BE2C (cell line): ENCODE data around the gene SPDYE2B.
"Not testable (repeated sequence)": the region's sequence is repeated elsewhere in the genome, so short reads cannot be mapped to it uniquely, and the experiment has no call there.

Experiments
- DNase-seq: peaks from one replicate; pipeline ENCODE4 v3.0.0-alpha.2; 2020
- H3K27me3 ChIP-seq: fragments of 250-450 bp; sonication (Bioruptor Pico); 2 replicates; pipeline ENCODE4 v1.5.1; 2020; ENCODE audit warnings: mild to moderate bottlenecking
- H3K36me3 ChIP-seq: fragments of 250-450 bp; sonication (Bioruptor Pico); 2 replicates; pipeline ENCODE4 v1.5.1; 2020; ENCODE audit warnings: mild to moderate bottlenecking
- H3K4me1 ChIP-seq: fragments of 250-450 bp; sonication (Bioruptor Pico); 2 replicates; pipeline ENCODE4 v1.5.1; 2020
- H3K4me3 ChIP-seq: 2 replicates; pipeline ENCODE4 v1.5.1; 2011; ENCODE audit warnings: low read depth, low read length
- H3K9me3 ChIP-seq: fragments of 250-450 bp; sonication (Bioruptor Pico); 2 replicates; pipeline ENCODE4 v1.5.1; 2020

The SPDYE2B gene

GRCh38 chr7:102627271-102627904 lies 22.7 kb upstream of the SPDYE2B start:
- H3K4me1 ChIP-seq, H3K27me3 ChIP-seq, H3K9me3 ChIP-seq, DNase-seq, H3K4me3 ChIP-seq, H3K36me3 ChIP-seq: not testable (repeated sequence)

- H3K27me3 ChIP-seq = not testable (repeated sequence)
- peak; percentile 48 for DNase-seq
Measured at GRCh38 chr7:102630622-102631021, 19.5 kb upstream of the SPDYE2B start.

GRCh38 chr7:102634299-102634698 lies 15.8 kb upstream of the SPDYE2B start:
- not testable (repeated sequence) for H3K27me3 ChIP-seq, H3K9me3 ChIP-seq, H3K4me3 ChIP-seq, H3K36me3 ChIP-seq, DNase-seq, H3K4me1 ChIP-seq

More at GRCh38 chr7:102630622-102631021, 19.5 kb upstream of the SPDYE2B start:
- not testable (repeated sequence) for H3K4me3 ChIP-seq, H3K4me1 ChIP-seq, H3K36me3 ChIP-seq, H3K9me3 ChIP-seq

GRCh38 chr7:102635354-102635753 lies 14.8 kb upstream of the SPDYE2B start:
- H3K4me1 ChIP-seq, DNase-seq, H3K27me3 ChIP-seq, H3K9me3 ChIP-seq, H3K4me3 ChIP-seq, H3K36me3 ChIP-seq: not testable (repeated sequence)

- H3K36me3 ChIP-seq, DNase-seq, H3K9me3 ChIP-seq, H3K27me3 ChIP-seq, H3K4me1 ChIP-seq, H3K4me3 ChIP-seq: not testable (repeated sequence)
Measured at GRCh38 chr7:102636956-102637355, 13.2 kb upstream of the SPDYE2B start.

- not testable (repeated sequence) for H3K36me3 ChIP-seq, H3K4me1 ChIP-seq, H3K9me3 ChIP-seq, H3K4me3 ChIP-seq, DNase-seq, H3K27me3 ChIP-seq
Measured at GRCh38 chr7:102638848-102639247, 11.3 kb upstream of the SPDYE2B start.

- not testable (repeated sequence) for H3K9me3 ChIP-seq, H3K4me3 ChIP-seq, H3K36me3 ChIP-seq, H3K27me3 ChIP-seq, H3K4me1 ChIP-seq, DNase-seq
Measured at GRCh38 chr7:102642691-102643090, 7.4 kb upstream of the SPDYE2B start, which contains the start of gene UPK3BL1. UPK3BL1 (minus strand) TSS chr7:102642791; CDS start chr7:102642741, 50 bp downstream.

GRCh38 chr7:102643404-102643803 lies 6.7 kb upstream of the SPDYE2B start:
- not testable (repeated sequence) for H3K9me3 ChIP-seq, H3K4me1 ChIP-seq, H3K4me3 ChIP-seq, H3K36me3 ChIP-seq, DNase-seq, H3K27me3 ChIP-seq

- H3K9me3 ChIP-seq, H3K4me3 ChIP-seq, H3K36me3 ChIP-seq, H3K27me3 ChIP-seq, DNase-seq, H3K4me1 ChIP-seq: not testable (repeated sequence)
Measured at GRCh38 chr7:102647813-102648212, 2.3 kb upstream of the SPDYE2B start.

GRCh38 chr7:102664765-102665164 lies 14.6 kb downstream of the SPDYE2B start:
- H3K27me3 ChIP-seq, H3K4me1 ChIP-seq, H3K36me3 ChIP-seq, H3K4me3 ChIP-seq, DNase-seq, H3K9me3 ChIP-seq: not testable (repeated sequence)

- not testable (repeated sequence) for H3K27me3 ChIP-seq
Measured at GRCh38 chr7:102666850-102667249, 16.7 kb downstream of the SPDYE2B start.

GRCh38 chr7:102667523-102667922 lies 17.4 kb downstream of the SPDYE2B start:
- not testable (repeated sequence) for DNase-seq, H3K27me3 ChIP-seq, H3K4me1 ChIP-seq, H3K9me3 ChIP-seq, H3K36me3 ChIP-seq, H3K4me3 ChIP-seq

More at GRCh38 chr7:102666850-102667249, 16.7 kb downstream of the SPDYE2B start:
- not testable (repeated sequence) for DNase-seq, H3K9me3 ChIP-seq, H3K4me1 ChIP-seq, H3K4me3 ChIP-seq, H3K36me3 ChIP-seq

- DNase-seq = not testable (repeated sequence)
- peak within 1 kb of the TSS; percentile 33 for H3K4me3 ChIP-seq
Measured at GRCh38 chr7:102671166-102671955, 21.2 kb downstream of the SPDYE2B start, which contains the start of gene POLR2J2. POLR2J2 (minus strand) TSS chr7:102671663; CDS start chr7:102671601, 62 bp downstream.

GRCh38 chr7:102671956-102672307 lies 21.8 kb downstream of the SPDYE2B start:
- not testable (repeated sequence) for H3K4me1 ChIP-seq, DNase-seq, H3K4me3 ChIP-seq, H3K36me3 ChIP-seq, H3K27me3 ChIP-seq, H3K9me3 ChIP-seq

More at GRCh38 chr7:102671166-102671955, 21.2 kb downstream of the SPDYE2B start, which contains the start of gene POLR2J2:
- H3K4me1 ChIP-seq, H3K9me3 ChIP-seq, H3K36me3 ChIP-seq, H3K27me3 ChIP-seq: not testable (repeated sequence)

GRCh38 chr7:102673447-102674067 lies 23.4 kb downstream of the SPDYE2B start:
- H3K4me3 ChIP-seq, H3K4me1 ChIP-seq, H3K9me3 ChIP-seq, DNase-seq, H3K36me3 ChIP-seq, H3K27me3 ChIP-seq: not testable (repeated sequence)

- not testable (repeated sequence) for DNase-seq, H3K4me3 ChIP-seq, H3K36me3 ChIP-seq, H3K27me3 ChIP-seq, H3K4me1 ChIP-seq, H3K9me3 ChIP-seq
Measured at GRCh38 chr7:102675545-102675944, 25.4 kb downstream of the SPDYE2B start.
